ENCODE results near the gene CDC42.
"Not testable (repeated sequence)": the region's sequence is repeated elsewhere in the genome, so short reads cannot be mapped to it uniquely, and the experiment has no call there.

Gene CDC42

GRCh38 chr1:22076346-22076745 lies 23.8 kb downstream of the CDC42 start:
- no peak for DNase-seq

GRCh38 chr1:22077728-22078127 lies 25.2 kb downstream of the CDC42 start:
- DNase-seq: no peak

- DNase-seq: no peak
Observed at GRCh38 chr1:22078133-22078532, 25.6 kb downstream of the CDC42 start.

GRCh38 chr1:22080191-22080590 lies 27.7 kb downstream of the CDC42 start:
- DNase-seq: no peak

- DNase-seq: no peak
Observed at GRCh38 chr1:22088331-22088730, 35.8 kb downstream of the CDC42 start.

GRCh38 chr1:22089134-22089571 lies 36.6 kb downstream of the CDC42 start:
- no peak for DNase-seq

- DNase-seq: no peak
Observed at GRCh38 chr1:22089787-22090186, 37.3 kb downstream of the CDC42 start.

GRCh38 chr1:22090867-22091266 lies 38.4 kb downstream of the CDC42 start:
- no peak for DNase-seq

- not testable (repeated sequence) for DNase-seq
Observed at GRCh38 chr1:22092026-22092768, 39.7 kb downstream of the CDC42 start.

- no peak for DNase-seq
Observed at GRCh38 chr1:22093513-22093912, 41.0 kb downstream of the CDC42 start.

GRCh38 chr1:22096036-22096435 lies 43.5 kb downstream of the CDC42 start:
- DNase-seq: no peak

- no peak for DNase-seq
Observed at GRCh38 chr1:22096463-22096862, 44.0 kb downstream of the CDC42 start.

GRCh38 chr1:22098752-22099151 lies 46.2 kb downstream of the CDC42 start:
- no peak for DNase-seq

GRCh38 chr1:22100168-22100567 lies 47.7 kb downstream of the CDC42 start:
- no peak for DNase-seq

GRCh38 chr1:22101199-22101598 lies 48.7 kb downstream of the CDC42 start:
- no peak for DNase-seq

GRCh38 chr1:22101995-22102394 lies 49.5 kb downstream of the CDC42 start:
- DNase-seq: no peak

GRCh38 chr1:22102746-22103145 lies 50.2 kb downstream of the CDC42 start:
- DNase-seq: no peak

GRCh38 chr1:22104094-22104493 lies 51.6 kb downstream of the CDC42 start:
- no peak for DNase-seq

GRCh38 chr1:22104865-22105437 lies 52.4 kb downstream of the CDC42 start:
- DNase-seq: no peak

- peak; percentile 76 for DNase-seq
Observed at GRCh38 chr1:22105611-22106207, 53.2 kb downstream of the CDC42 start.

GRCh38 chr1:22107126-22107525 lies 54.6 kb downstream of the CDC42 start:
- DNase-seq: no peak

- DNase-seq: no peak
Observed at GRCh38 chr1:22108339-22109105, 56.0 kb downstream of the CDC42 start.

GRCh38 chr1:22110016-22110415 lies 57.5 kb downstream of the CDC42 start:
- no peak for DNase-seq

GRCh38 chr1:22111115-22111514 lies 58.6 kb downstream of the CDC42 start:
- no peak for DNase-seq

Measured in eye (tissue), 1 donor.